CD4-positive, alpha-beta T cell treated with Interleukin-10 for 1 hour (primary cell): ENCODE measurements around the gene FBLN1.

Experiments used
- DNase-seq: peaks from one replicate; pipeline ENCODE4 v3.0.0-alpha.2; 2020

The FBLN1 gene

GRCh38 chr22:45504373-45505341 lies 2.0 kb downstream of the FBLN1 start:
- no peak for DNase-seq

GRCh38 chr22:45505991-45506747 lies 3.5 kb downstream of the FBLN1 start:
- DNase-seq: no peak

DNA sequence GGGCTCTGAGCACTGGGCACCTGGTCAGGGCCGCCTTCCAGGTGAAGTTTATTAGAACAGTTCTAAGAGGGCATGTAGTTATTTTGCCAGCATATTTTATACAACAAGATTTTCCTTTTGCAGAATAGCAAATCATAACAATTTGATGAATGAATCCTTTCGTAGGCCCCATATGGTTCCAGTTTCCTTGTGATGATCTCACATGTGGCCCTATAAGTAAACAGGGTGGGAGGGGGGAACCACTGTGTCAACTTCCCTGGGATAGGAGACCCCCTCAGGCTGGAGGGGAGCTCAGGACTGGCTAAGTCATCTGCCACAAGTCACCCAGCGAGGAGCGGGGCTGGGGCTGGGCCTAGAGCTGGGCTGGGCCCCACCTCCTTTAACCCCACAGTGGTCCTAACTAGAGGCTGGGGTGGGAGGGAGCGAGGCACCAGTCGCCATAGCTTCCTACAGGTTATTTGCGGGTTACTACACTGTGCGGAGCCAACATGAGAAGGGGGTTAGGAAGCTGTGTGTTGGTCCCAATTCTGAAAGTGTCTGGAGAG lies 4.2 kb downstream of the FBLN1 start:
- DNase-seq: no peak

DNA sequence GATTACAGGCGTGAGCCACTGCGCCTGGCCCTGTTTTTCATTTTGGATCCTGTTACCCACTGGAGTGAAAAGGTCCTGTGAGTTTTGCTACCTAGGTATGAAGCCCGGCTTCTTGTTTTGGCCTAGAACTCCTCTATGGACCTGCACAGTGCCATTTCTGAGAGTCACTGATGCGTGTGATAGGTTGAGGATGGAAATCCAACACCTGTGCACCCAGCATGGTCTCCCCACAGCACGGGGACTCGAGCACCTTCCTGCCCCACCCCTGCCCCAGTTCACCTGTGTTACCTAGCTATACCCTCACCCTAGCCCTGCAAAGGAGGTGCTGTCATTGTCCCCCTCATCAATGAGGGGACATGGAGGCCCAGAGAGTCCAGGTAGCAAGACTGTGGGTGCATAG lies 5.1 kb downstream of the FBLN1 start:
- DNase-seq: no peak

- DNase-seq: no peak
These were observed 6.1 kb downstream of the FBLN1 start for GRCh38 chr22:45508814-45509213.

GRCh38 chr22:45510376-45511232 lies 7.9 kb downstream of the FBLN1 start:
- no peak for DNase-seq

DNA sequence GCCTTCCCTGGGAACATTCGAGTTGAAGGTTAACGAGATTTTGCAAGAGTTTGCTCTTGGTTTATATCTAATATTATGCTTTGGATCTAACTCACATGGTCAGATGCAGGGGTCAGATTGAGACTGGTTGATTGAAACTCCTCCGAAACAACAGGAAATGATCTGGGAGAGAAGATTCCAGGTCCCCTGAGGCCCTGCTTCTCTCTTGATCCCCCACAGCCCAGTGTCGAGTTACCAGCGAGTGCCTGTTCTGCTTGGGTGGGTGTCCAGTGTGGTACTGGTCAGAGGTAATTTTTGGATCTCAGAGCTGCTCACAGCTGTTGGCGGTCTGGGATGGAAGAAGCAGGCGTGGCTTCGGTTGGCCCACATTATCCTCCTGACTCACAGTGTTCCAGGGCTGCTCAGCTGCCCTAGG lies 9.2 kb downstream of the FBLN1 start:
- no peak for DNase-seq

DNA sequence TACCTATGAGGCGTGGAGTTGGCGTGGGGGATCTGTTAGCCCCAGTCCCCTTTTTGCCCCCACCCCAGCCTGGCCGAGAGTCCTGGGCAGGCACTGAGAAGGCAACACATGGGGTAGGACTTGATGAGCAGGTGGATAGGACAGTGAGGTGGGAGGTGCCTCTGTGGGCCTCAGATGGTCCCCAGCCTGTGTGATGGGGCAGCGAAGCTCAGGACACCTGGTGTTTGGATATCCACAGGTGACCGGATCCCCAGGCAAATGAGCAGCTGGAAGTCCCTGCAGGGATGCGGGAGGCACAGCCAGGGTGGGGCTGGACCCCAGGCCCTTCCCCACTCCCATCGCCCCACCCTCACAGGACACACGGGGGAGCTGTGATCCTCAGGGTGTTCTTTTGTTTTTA lies 9.7 kb downstream of the FBLN1 start:
- DNase-seq: no peak

GRCh38 chr22:45515676-45516075 lies 13.0 kb downstream of the FBLN1 start:
- no peak for DNase-seq

DNA sequence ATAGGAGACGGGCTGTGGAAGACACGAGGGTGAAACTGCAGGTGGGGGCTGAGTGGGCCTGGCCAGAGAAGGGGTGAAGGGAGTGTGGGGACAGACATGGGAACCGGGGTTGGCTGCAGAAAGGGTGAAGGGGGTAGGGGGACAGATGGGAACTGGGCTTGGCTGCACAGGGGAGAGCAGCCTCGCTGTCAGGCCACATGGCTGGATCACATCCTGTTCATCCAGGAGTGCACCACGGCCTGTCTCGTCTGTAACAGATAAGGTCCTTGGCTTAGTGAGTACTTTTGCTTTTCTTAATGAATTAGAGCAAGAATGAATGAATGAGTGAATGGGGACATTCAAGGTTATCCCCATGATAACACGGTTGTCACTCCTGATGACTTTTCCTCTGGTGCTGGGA lies 13.5 kb downstream of the FBLN1 start:
- DNase-seq: no peak

GRCh38 chr22:45516923-45517675 lies 14.4 kb downstream of the FBLN1 start:
- no peak for DNase-seq

- no peak for DNase-seq
These were observed 15.5 kb downstream of the FBLN1 start for GRCh38 chr22:45518136-45518535.

DNA sequence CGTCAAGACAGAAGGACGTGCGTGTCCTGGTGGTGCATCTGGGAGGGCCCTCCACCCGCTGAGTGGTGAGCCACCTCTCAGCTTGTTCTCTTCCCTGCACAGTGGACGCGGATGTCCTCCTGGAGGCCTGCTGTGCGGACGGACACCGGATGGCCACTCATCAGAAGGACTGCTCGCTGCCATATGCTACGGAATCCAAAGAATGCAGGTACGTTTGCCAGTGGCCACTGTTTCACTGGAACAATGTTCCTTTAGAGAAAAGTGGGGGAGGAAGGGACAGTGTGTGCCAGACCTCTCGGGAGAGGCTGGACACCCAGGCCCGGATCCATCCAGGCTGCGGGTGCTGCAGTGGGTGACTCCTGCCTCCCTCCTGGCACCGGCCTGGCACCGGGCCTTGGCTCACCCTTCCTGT lies 15.9 kb downstream of the FBLN1 start:
- no peak for DNase-seq

DNA sequence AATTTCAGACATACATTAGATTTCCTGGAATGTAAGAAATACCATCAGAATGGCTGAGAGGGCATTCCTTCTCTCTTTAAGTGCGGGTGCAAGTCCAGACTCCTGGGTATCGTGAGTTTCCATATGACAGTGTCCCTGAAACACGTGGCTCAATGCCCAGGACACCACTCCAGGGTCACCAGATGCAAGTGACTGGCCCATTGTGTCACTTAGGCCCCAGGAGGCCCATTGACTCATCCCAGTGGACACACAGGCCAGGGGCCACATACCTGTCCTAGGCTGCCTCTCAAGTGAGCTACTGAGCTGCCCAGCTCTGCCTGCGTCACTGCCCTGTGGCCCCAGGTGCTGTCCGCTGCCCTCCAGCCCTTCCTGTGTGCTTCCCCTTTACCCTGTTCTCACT lies 18.5 kb downstream of the FBLN1 start:
- DNase-seq: no peak

- no peak for DNase-seq
These were observed 19.8 kb downstream of the FBLN1 start for GRCh38 chr22:45522462-45522861.

- no peak for DNase-seq
These were observed 21.5 kb downstream of the FBLN1 start for GRCh38 chr22:45524157-45524556.

DNA sequence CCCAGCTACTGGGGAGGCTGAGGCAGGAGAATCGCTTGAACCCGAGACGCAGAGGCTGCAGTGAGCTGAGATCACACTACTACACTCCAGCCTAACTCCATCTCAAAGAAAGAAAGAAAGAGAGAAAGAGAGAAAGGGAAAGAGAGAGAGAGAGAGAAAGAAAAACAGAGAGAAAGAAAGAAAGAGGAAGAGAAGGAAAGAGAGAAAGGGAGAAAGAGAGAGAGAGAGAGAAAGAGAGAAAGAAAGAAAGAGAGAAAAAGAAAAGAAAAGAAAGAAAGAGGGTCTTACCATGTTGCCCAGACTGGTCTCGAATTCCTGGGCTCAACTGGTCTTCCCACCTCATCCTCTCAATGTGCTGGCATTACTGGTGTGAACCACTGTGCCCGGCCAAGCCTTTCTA lies 22.3 kb downstream of the FBLN1 start:
- no peak for DNase-seq

GRCh38 chr22:45525480-45525879 lies 22.8 kb downstream of the FBLN1 start:
- no peak for DNase-seq

- DNase-seq: no peak
These were observed 23.6 kb downstream of the FBLN1 start for GRCh38 chr22:45526281-45526680.

GRCh38 chr22:45526768-45527360 lies 24.2 kb downstream of the FBLN1 start:
- DNase-seq: no peak

- no peak for DNase-seq
These were observed 24.8 kb downstream of the FBLN1 start for GRCh38 chr22:45527456-45527855.

- DNase-seq: no peak
These were observed 25.4 kb downstream of the FBLN1 start for GRCh38 chr22:45528046-45528445.
